OCI-LY3 (cell line): ENCODE measurements around the gene ESR1.

Experiments
- CTCF ChIP-seq: fragments of 200-600, 300-600 bp; sonication (generic); IDR thresholded peaks from 2 replicates; pipeline ENCODE4 v1.5.1; 2014; ENCODE audit warnings: antibody characterized with exemption, low read length, low read depth
- EZH2phosphoT487 ChIP-seq: fragments of 200-600 bp; shearing (Covaris generic); IDR thresholded peaks from 2 replicates; pipeline ENCODE4 v1.6.1; 2018; ENCODE audit warnings: antibody characterized with exemption, mixed run types, low read depth

DNA sequence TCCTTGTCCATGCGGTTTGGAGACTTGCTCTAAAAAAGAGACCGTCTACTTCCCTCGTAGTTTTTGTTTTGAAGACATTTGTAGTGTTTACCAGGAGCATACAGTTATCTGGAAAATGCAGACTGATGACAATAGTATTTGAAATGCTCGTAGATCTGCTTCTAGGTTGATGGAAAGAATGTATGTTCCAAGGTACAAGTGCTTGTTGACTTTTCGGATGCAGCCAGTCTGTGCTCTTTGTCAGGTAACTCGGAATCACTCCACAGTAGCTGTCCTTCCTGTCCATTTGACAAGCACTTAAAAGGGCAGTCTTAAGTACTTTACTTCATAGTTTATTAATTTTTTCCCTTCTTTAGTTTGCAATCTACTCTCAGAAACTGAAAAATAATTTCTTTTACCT is 194.8 kb downstream of the ESR1 start:
- no peak for TF ChIP-seq CTCF
- TF ChIP-seq EZH2phosphoT487 = no peak
